ENCODE measurements around the gene FCN2. TPM values are rescaled to one million over a fixed set of nuclear protein-coding genes. Genes with fewer than 3 reads are reported as not detected.

Gene FCN2
- total RNA-seq, 4 donors from 2014 or later = 1.9 TPM; not detected in 3

- TF ChIP-seq POLR2A (IDR thresholded peaks at IDR 0.05) = no peak
- TF ChIP-seq CTCF (IDR thresholded peaks at IDR 0.05) = no peak
- no peak for TF ChIP-seq EP300 (IDR thresholded peaks at IDR 0.05)
- Histone ChIP-seq H3K9me3 (peaks cover 0 to 14% (median 0%) of the 10 kb centered on the region in 4 donors), H3K4me3 (no peak overlapping the region), H3K27ac (no peak overlapping the region), H3K4me1 (peaks cover 0 to 20% (median 2%) of the 10 kb centered on the region in 4 donors), H3K27me3 (no peaks in the 10 kb centered on the region), H3K36me3 (no peaks in the 10 kb centered on the region)
- no peak for DNase-seq (ENCODE audit: low spot score in 2 of 2)
- WGBS, 2 donors = 80 to 97% methylated on average over 7 of the region's 7 CpGs
Observed at GRCh38 chr9:134892820-134893420, 12.3 kb downstream of the FCN2 start.

DNA sequence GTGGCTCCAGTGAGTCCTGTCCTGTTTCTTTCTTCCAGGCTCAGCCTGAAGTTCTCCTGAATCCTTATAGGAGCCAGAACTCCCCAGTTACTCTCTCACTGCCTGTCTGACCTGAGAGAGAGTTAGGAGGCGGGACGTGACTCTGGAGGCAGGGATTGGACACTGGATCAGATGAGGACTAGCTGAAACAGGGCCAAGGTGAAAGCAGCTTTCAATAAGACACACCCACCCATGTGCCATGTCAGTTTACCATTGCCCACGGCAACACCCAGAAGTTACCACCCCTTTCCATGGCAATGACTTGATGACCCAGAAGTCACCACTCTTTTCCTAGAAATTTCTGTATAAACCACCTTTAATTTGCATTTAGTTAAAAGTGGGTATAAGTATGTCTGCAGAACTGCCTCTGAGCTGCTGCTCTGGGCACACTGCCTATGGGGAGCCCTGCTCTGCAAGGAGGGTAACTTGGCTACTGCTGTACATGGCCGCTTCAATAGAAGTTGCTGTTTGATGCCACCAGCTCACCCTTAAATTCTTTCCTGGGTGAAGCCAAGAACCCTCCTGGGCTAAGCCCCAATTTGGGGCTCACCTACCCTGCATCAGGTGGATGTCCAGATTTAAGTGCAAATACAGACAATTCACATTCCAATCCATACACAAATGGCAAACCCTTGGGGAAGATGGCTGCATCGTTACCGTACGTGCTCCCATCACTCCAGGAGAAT is 13.7 kb downstream of the FCN2 start:
- peaks cover 0 to 21% (median 0%) of the 10 kb centered on the region in 4 donors for H3K9me3 ChIP-seq
- H3K4me3 ChIP-seq = no peak overlapping the region
- peak overlapping the region in 1 of 4 donors; percentile 81 for H3K27ac ChIP-seq
- no peak for TF ChIP-seq POLR2A (IDR thresholded peaks at IDR 0.05)
- no peak for TF ChIP-seq CTCF (IDR thresholded peaks at IDR 0.05)
- TF ChIP-seq EP300 (IDR thresholded peaks at IDR 0.05) = no peak
- H3K27me3 ChIP-seq = no peaks in the 10 kb centered on the region
- no peak for DNase-seq (ENCODE audit: low spot score in 2 of 2)
- WGBS, 2 donors = 89 to 96% methylated on average over 7 of the region's 7 CpGs
- no peaks in the 10 kb centered on the region for H3K36me3 ChIP-seq
- peaks cover 0 to 20% (median 2%) of the 10 kb centered on the region in 4 donors for H3K4me1 ChIP-seq

DNA sequence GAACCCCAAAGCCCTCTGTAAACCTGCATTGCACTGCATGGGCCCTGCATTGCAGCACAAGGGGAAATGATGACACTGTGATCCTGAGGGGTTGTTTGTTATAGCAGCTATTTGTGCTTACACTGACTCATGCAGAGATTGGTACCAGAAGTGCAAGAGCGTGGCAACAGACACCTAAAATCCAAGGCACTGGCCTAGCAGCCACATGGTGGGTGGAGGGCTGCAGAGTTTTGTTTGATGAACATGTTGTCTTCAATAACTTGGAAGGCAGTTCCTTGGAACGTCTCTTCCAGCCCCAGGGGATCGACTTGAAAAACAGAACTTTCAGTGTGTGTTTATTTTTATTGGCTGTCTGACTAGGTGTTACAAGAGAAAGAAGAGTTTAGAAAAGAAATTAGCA is 14.5 kb downstream of the FCN2 start:
- H3K9me3 ChIP-seq = peaks cover 0 to 29% (median 0%) of the 10 kb centered on the region in 4 donors
- no peaks in the 10 kb centered on the region for H3K36me3 ChIP-seq
- peak overlapping the region in 2 of 4 donors; percentile 67 to 81 for H3K27ac ChIP-seq
- H3K27me3 ChIP-seq = no peaks in the 10 kb centered on the region
- H3K4me3 ChIP-seq = no peak overlapping the region
- 38 to 45% methylated on average over 3 of the region's 3 CpGs for WGBS, 2 donors
- TF ChIP-seq EP300 (IDR thresholded peaks at IDR 0.05) (peak in 1 of 2 donors; percentile 73), CTCF (IDR thresholded peaks at IDR 0.05) (no peak)
- peaks cover 0 to 20% (median 2%) of the 10 kb centered on the region in 4 donors for H3K4me1 ChIP-seq
- DNase-seq (ENCODE audit: low spot score in 2 of 2) = peak; percentile 62 to 81

GRCh38 chr9:134895567-134895907 is 14.9 kb downstream of the FCN2 start:
- no peaks in the 10 kb centered on the region for H3K27me3 ChIP-seq
- peak overlapping the region in 2 of 4 donors; percentile 67 to 81 for H3K27ac ChIP-seq
- H3K9me3 ChIP-seq = peaks cover 0 to 30% (median 0%) of the 10 kb centered on the region in 4 donors
- DNase-seq (ENCODE audit: low spot score in 2 of 2) = no peak
- TF ChIP-seq POLR2A (IDR thresholded peaks at IDR 0.05) (no peak), EP300 (IDR thresholded peaks at IDR 0.05) (no peak), CTCF (IDR thresholded peaks at IDR 0.05) (no peak)
- no peak overlapping the region for H3K4me3 ChIP-seq
- no peaks in the 10 kb centered on the region for H3K36me3 ChIP-seq
- H3K4me1 ChIP-seq = peaks cover 0 to 20% (median 2%) of the 10 kb centered on the region in 4 donors
- whole genome bisulfite sequencing, 2 donors = 23 to 27% methylated on average over 2 of the region's 2 CpGs
